IPS DF 6.9 (cell line): Measurements from ENCODE around the gene NEGR1.

Source experiments
- DNase-seq: peaks from one replicate; pipeline ENCODE4 v3.0.0-alpha.2; 2013; ENCODE audit warnings: low read depth, low spot score
- H3K27ac ChIP-seq: one replicate; pipeline ENCODE4 v1.5.1; 2013; ENCODE audit warnings: low read length, control low read depth
- H3K27me3 ChIP-seq: 2 replicates; pipeline ENCODE4 v1.6.1; 2013; ENCODE audit warnings: mild to moderate bottlenecking, low read length; ENCODE audit not compliant: control insufficient read depth, insufficient read depth
- H3K36me3 ChIP-seq: 2 replicates; pipeline ENCODE4 v1.6.1; 2013; ENCODE audit warnings: low read length; ENCODE audit not compliant: control insufficient read depth, insufficient read depth
- H3K4me1 ChIP-seq: 2 replicates; pipeline ENCODE4 v1.6.1; 2013; ENCODE audit warnings: low read length; ENCODE audit not compliant: control insufficient read depth, insufficient read depth
- H3K4me3 ChIP-seq: 2 replicates; pipeline ENCODE4 v1.5.1; 2013; ENCODE audit warnings: mild to moderate bottlenecking, low read length
- H3K9me3 ChIP-seq: 2 replicates; pipeline ENCODE4 v1.6.1; 2013; ENCODE audit warnings: low read length, inconsistent platforms; ENCODE audit not compliant: control insufficient read depth, insufficient read depth
- WGBS: extraction: QIAGEN DNeasy Blood & Tissue Kit; methylation state at CpG from one replicate; pipeline ENCODE4 v1.1.7; 2013; ENCODE audit warnings: mixed read lengths, missing lambda C conversion rate; ENCODE audit not compliant: insufficient read length, insufficient coverage; 5-methylcytosine and 5-hydroxymethylcytosine counted together

Gene NEGR1

GRCh38 chr1:71836904-71837303 is 445.4 kb downstream of the NEGR1 start:
- Histone ChIP-seq H3K9me3 (no peaks in the 10 kb centered on the region), H3K4me3 (no peak overlapping the region), H3K27ac (no peak overlapping the region), H3K36me3 (no peaks in the 10 kb centered on the region), H3K27me3 (no peaks in the 10 kb centered on the region), H3K4me1 (no peaks in the 10 kb centered on the region)
- DNase-seq: no peak
- no CpG with 5 or more reads among the region's 2 CpGs for WGBS

DNA sequence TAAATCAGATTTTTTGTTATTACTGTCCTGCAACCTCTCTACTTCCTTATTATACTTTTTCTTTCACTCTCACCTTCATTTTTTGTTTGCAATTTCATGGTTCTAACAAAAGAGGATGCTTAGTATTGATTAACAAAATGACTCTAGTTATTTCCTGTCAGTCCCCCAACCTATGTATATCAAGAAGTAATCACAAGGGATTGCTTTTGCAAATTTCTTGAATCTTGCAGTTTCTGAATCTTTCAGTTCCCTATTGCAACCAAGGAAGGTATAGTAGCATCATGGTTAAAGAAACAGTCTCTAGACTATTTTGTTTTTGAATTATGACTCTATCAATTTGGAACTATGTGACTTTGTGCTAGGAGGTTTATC is 446.9 kb downstream of the NEGR1 start:
- no peaks in the 10 kb centered on the region for H3K4me1 ChIP-seq
- H3K36me3 ChIP-seq: no peaks in the 10 kb centered on the region
- H3K27me3 ChIP-seq: no peaks in the 10 kb centered on the region
- no peak overlapping the region for H3K4me3 ChIP-seq
- no peak overlapping the region for H3K27ac ChIP-seq
- no peaks in the 10 kb centered on the region for H3K9me3 ChIP-seq
- DNase-seq: no peak

- DNase-seq: no peak
- H3K9me3 ChIP-seq: no peaks in the 10 kb centered on the region
- H3K27ac ChIP-seq: no peak overlapping the region
- no peak overlapping the region for H3K4me3 ChIP-seq
- H3K4me1 ChIP-seq: no peaks in the 10 kb centered on the region
- H3K27me3 ChIP-seq: no peaks in the 10 kb centered on the region
- H3K36me3 ChIP-seq: no peaks in the 10 kb centered on the region
- WGBS: no CpG with 5 or more reads among the region's 4 CpGs
Observed at GRCh38 chr1:71834601-71835441, 447.5 kb downstream of the NEGR1 start.

DNA sequence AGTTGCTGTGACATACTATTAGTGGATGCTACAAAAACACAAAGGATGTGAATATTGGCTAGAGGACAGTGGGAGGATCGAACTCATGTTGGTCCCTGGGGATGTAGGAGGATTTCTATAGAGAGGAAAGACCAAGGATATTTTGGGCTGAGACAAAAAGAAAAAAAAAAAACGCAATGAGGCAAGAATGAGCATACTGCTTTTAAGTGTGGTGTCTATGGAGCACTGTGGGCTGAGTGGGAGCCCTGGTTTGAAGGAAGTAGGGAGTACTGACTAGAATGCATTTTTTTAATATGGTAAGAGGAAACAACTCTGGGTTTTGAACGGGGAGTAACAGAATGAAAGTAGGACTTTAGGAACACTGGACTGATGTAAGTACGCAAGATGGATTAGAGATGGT is 450.7 kb downstream of the NEGR1 start:
- H3K4me3 ChIP-seq: no peak overlapping the region
- no peaks in the 10 kb centered on the region for H3K9me3 ChIP-seq
- no CpG with 5 or more reads among the region's 4 CpGs for WGBS

GRCh38 chr1:71829346-71829745 is 453.0 kb downstream of the NEGR1 start:
- Histone ChIP-seq H3K27me3 (no peaks in the 10 kb centered on the region), H3K4me1 (no peaks in the 10 kb centered on the region), H3K36me3 (no peaks in the 10 kb centered on the region), H3K4me3 (no peak overlapping the region), H3K9me3 (no peaks in the 10 kb centered on the region), H3K27ac (no peak overlapping the region)
- DNase-seq: no peak
- WGBS: 100% methylated on average over 3 of the region's 8 CpGs

More for the DNA sequence above, 450.7 kb downstream of the NEGR1 start:
- Histone ChIP-seq H3K27ac (no peak overlapping the region), H3K36me3 (no peaks in the 10 kb centered on the region), H3K4me1 (no peaks in the 10 kb centered on the region), H3K27me3 (no peaks in the 10 kb centered on the region)
- DNase-seq: no peak

- H3K36me3 ChIP-seq: no peaks in the 10 kb centered on the region
- H3K4me1 ChIP-seq: no peaks in the 10 kb centered on the region
- DNase-seq: no peak
- no peak overlapping the region for H3K4me3 ChIP-seq
- no CpG with 5 or more reads among the region's 3 CpGs for WGBS
- no peak overlapping the region for H3K27ac ChIP-seq
- H3K9me3 ChIP-seq: no peaks in the 10 kb centered on the region
- H3K27me3 ChIP-seq: no peaks in the 10 kb centered on the region
Observed at GRCh38 chr1:71828431-71829012, 453.8 kb downstream of the NEGR1 start.

DNA sequence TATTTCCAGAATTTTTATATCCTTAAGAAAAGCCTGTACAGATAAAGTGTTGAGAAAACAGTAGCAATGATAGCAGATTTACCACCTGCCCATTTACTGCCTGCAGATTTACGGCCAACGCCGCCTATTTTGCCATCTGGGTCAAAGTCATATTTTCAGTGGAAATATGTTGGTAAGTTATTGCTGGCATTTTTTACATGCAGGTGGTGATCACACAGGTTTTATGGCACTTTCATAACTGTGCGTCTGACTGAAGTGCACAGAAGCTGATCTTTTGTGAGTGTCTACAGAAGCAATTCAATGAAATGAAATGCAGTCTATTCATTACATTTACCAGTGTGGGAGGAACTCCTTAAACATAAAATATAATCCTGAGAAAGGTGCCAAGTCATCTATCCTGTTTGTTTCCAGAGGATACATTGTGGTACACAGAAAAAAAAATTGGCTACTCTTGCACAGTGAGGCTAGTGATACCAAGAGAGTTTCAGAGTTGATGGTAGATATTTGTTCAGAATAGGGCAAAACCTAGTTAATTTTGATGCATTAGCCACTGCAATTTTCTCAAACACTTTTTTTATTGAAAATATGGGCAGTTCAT is 458.5 kb downstream of the NEGR1 start:
- Histone ChIP-seq H3K4me3 (no peak overlapping the region), H3K4me1 (no peaks in the 10 kb centered on the region), H3K9me3 (no peaks in the 10 kb centered on the region), H3K27me3 (no peaks in the 10 kb centered on the region), H3K36me3 (no peaks in the 10 kb centered on the region), H3K27ac (no peak overlapping the region)
- DNase-seq: no peak
- no CpG with 5 or more reads among the region's 4 CpGs for WGBS

GRCh38 chr1:71817028-71817427 is 465.3 kb downstream of the NEGR1 start:
- Histone ChIP-seq H3K9me3 (no peaks in the 10 kb centered on the region), H3K27ac (no peak overlapping the region), H3K4me3 (no peak overlapping the region), H3K27me3 (no peaks in the 10 kb centered on the region), H3K36me3 (no peaks in the 10 kb centered on the region), H3K4me1 (no peaks in the 10 kb centered on the region)
- no peak for DNase-seq
- WGBS: no CpG with 5 or more reads among the region's 4 CpGs

DNA sequence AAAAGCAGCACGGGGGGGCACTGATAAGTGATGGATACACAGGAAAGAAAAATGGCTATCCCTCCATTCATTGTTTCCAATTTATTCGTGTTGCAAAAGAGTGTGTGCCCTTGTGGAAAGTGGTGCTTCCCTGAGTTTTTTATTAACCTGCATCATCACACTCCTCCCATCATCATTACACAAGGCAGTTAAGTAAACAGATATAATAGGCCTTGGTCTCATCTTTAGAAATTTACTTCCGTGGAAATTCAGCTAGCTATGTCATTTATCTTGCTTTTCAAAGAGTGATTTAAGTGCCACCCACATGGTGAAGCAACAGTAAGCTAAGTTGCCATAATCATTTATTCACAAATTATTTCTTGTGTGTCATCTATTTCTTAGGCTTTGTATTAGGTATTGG is 473.3 kb downstream of the NEGR1 start:
- H3K27me3 ChIP-seq: no peaks in the 10 kb centered on the region
- no peak overlapping the region for H3K4me3 ChIP-seq
- no peaks in the 10 kb centered on the region for H3K36me3 ChIP-seq
- no CpG with 5 or more reads among the region's 3 CpGs for WGBS
- DNase-seq: no peak
- H3K4me1 ChIP-seq: no peaks in the 10 kb centered on the region
- no peak overlapping the region for H3K27ac ChIP-seq
- H3K9me3 ChIP-seq: no peaks in the 10 kb centered on the region

DNA sequence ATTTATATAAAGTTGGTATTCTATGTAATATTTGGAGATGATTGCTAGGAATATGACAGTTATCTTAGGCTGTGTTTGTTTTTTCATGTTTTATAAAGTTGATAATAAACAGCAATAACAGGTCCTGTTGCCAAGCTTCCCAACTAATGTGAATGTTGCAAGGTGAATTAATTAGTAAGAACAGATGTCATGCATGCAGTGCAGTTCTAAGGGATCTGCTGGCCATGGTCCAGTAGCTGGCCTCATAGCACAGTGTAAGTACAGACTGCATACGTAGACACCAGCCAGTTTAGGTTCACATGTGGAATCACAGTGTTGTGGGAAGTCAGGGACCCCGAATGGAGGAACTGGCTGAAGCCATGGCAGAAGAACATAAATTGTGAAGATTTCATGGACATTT is 478.2 kb downstream of the NEGR1 start:
- H3K27ac ChIP-seq: no peak overlapping the region
- no peak overlapping the region for H3K4me3 ChIP-seq
- no peak for DNase-seq
- H3K4me1 ChIP-seq: no peaks in the 10 kb centered on the region
- WGBS: no CpG with 5 or more reads among the region's 2 CpGs
- H3K36me3 ChIP-seq: no peaks in the 10 kb centered on the region
- H3K9me3 ChIP-seq: no peaks in the 10 kb centered on the region
- no peaks in the 10 kb centered on the region for H3K27me3 ChIP-seq

DNA sequence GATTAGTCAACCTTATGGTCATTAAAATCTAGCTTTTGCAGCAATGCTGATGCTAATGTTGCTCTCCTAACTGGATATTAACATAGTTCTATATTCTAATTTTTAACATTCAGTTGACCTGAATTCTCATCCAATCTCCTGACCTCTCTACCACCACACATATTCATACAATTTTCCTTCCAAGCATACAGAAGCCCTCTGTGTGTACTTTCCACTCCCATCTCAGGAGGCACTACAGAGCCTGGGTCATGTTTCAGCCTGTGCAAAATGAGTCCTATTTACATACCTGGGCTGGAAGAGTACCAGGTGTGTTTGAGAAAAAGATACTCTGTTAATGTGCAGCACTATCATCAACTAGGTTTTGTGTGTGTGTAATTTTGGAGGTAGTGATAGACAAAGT is 486.3 kb downstream of the NEGR1 start:
- no peaks in the 10 kb centered on the region for H3K9me3 ChIP-seq
- H3K4me1 ChIP-seq: 0 out of 2 replicates have a peak, but pooled peaks cover 1% of the 10 kb centered on the region
- H3K36me3 ChIP-seq: no peaks in the 10 kb centered on the region
- H3K27ac ChIP-seq: no peak overlapping the region
- no peak for DNase-seq
- no peaks in the 10 kb centered on the region for H3K27me3 ChIP-seq
- no peak overlapping the region for H3K4me3 ChIP-seq
